HFFc6 (cell line): ENCODE measurements around the gene FRMPD4. TPM values are rescaled to one million over a fixed set of nuclear protein-coding genes. Genes with fewer than 3 reads are reported as not detected.

Source experiments
- DNase-seq: peaks from one replicate; pipeline ENCODE4 v3.0.0-alpha.2; 2018
- H3K27ac Mint-ChIP-seq: 2 replicates; pipeline ENCODE4 v1.8.0; 2020; ENCODE audit warnings: mild to moderate bottlenecking, mixed read lengths
- H3K27me3 Mint-ChIP-seq: 2 replicates; pipeline ENCODE4 v1.8.0; 2021; ENCODE audit warnings: mild to moderate bottlenecking, moderate library complexity, mixed read lengths; ENCODE audit not compliant: insufficient read depth
- H3K36me3 Mint-ChIP-seq: 2 replicates; pipeline ENCODE4 v1.8.0; 2021; ENCODE audit warnings: low read depth, mixed read lengths
- H3K4me1 Mint-ChIP-seq: 2 replicates; pipeline ENCODE4 v1.8.0; 2020; ENCODE audit warnings: low read depth, mixed read lengths
- H3K4me3 Mint-ChIP-seq: 2 replicates; pipeline ENCODE4 v1.8.0; 2020; ENCODE audit warnings: mild to moderate bottlenecking, moderate library complexity, mixed read lengths
- H3K9me3 Mint-ChIP-seq: 2 replicates; pipeline ENCODE4 v1.8.0; 2020; ENCODE audit warnings: mild to moderate bottlenecking, mixed read lengths
- total RNA-seq, 6 experiments: library from RNA; stranded (reverse); fragmentation: NEBNext Ultra II Directional; extraction: Animal tissue kit (Norgen Biotek cat#: 25700); gene quantifications; 2 replicates in 1 of 6; 3 replicates in 5 of 6; pipeline ENCODE4 v1.2.3, GENCODE V29; 2021
- TF ChIP-seq, protein P1 (sequence below): fragments of 200-600 bp; sonication (generic); IDR thresholded peaks from 2 replicates; pipeline ENCODE4 v1.5.0; 2021; ENCODE audit warnings: antibody characterized with exemption, mild to moderate bottlenecking

Gene FRMPD4
- total RNA-seq, 6 experiments from 2014 or later = 0.09 to 0.55 (median 0.47) TPM

DNA sequence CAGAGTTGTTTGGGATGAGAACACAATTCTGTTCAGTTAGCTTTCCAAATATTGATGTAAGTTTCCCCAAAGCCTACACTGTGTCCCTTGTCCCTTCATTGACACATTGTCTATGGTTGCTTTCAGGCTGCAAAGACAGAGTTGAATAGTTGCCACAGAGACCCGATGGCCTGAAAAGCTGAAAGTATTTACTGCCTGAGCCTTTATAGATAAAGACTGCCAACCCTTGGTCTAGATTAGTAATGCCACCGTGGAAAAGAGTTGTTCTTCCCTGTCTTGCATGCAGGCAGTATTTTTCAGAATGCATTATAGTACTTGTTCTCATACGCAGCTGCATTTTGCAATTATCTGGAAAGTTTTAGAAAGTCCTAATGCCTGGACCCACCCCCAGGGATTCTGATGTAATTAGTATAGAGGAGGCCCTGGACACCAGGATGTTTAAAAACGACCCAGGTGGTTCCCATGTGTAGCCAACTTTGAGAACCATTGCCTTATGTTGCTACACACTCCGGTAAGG, 180.8 kb downstream of the FRMPD4 start:
- H3K4me1 Mint-ChIP-seq = peaks cover 10% of the 10 kb centered on the region; the same call in 1 of the 2 replicates
- H3K9me3 Mint-ChIP-seq = no peaks in the 10 kb centered on the region
- no peaks in the 10 kb centered on the region; the same call in 1 of the 2 replicates for H3K27me3 Mint-ChIP-seq
- no peak overlapping the region for H3K27ac Mint-ChIP-seq
- TF ChIP-seq, protein P1, sequence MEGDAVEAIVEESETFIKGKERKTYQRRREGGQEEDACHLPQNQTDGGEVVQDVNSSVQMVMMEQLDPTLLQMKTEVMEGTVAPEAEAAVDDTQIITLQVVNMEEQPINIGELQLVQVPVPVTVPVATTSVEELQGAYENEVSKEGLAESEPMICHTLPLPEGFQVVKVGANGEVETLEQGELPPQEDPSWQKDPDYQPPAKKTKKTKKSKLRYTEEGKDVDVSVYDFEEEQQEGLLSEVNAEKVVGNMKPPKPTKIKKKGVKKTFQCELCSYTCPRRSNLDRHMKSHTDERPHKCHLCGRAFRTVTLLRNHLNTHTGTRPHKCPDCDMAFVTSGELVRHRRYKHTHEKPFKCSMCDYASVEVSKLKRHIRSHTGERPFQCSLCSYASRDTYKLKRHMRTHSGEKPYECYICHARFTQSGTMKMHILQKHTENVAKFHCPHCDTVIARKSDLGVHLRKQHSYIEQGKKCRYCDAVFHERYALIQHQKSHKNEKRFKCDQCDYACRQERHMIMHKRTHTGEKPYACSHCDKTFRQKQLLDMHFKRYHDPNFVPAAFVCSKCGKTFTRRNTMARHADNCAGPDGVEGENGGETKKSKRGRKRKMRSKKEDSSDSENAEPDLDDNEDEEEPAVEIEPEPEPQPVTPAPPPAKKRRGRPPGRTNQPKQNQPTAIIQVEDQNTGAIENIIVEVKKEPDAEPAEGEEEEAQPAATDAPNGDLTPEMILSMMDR = no peak; the same call in 1 of the 2 replicates
- H3K36me3 Mint-ChIP-seq = peaks cover 4% of the 10 kb centered on the region; the same call in 1 of the 2 replicates
- H3K4me3 Mint-ChIP-seq = no peak overlapping the region
- DNase-seq = no peak

DNA sequence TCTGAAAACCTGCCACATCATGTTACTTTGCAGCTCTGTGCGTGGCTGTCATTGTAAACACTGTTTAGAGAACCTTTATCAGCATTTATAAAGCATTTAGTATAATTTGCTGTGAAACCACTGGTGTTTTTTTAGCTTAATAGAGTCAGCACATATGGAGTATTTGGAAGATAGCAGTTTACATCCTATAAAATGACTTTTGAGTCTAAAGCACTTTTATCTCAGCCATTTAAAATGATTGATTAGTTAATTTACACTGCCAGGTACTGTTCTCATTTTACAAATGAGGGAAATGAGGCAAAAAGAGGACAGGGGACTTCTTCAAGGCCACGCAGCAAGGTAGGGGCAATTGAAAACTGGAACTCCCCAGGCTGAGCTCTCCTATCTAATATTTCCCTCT, 181.7 kb downstream of the FRMPD4 start:
- H3K27me3 Mint-ChIP-seq = no peaks in the 10 kb centered on the region; the same call in 1 of the 2 replicates
- no peak overlapping the region for H3K4me3 Mint-ChIP-seq
- no peaks in the 10 kb centered on the region for H3K9me3 Mint-ChIP-seq
- DNase-seq = no peak
- no peak overlapping the region for H3K27ac Mint-ChIP-seq
- peaks cover 4% of the 10 kb centered on the region; the same call in 1 of the 2 replicates for H3K36me3 Mint-ChIP-seq
- TF ChIP-seq, protein P1 = no peak
- peaks cover 10% of the 10 kb centered on the region; the same call in 1 of the 2 replicates for H3K4me1 Mint-ChIP-seq

DNA sequence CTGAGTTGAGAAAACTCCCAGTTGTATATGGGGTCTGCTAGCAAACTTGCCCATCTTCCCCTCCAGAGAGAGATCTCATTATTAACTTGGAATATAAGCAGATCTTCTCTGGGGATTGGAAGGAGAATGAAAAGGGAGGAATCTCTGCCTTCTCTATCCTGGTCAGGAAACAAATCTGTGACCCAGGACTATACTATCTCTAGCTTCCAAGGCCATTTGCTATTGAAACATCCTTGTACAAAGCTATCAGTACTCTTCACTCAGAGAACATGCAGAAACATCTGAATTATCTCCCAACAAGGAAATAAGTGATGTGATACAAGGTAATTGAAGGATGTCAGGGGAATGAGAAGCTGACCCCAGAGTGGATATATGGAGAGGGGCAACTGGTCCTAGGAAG, 183.8 kb downstream of the FRMPD4 start:
- Mint-ChIP-seq H3K27me3 (no peaks in the 10 kb centered on the region; the same call in 1 of the 2 replicates), H3K4me1 (peaks cover 10% of the 10 kb centered on the region; the same call in 1 of the 2 replicates), H3K4me3 (no peak overlapping the region), H3K9me3 (no peaks in the 10 kb centered on the region), H3K36me3 (peaks cover 7% of the 10 kb centered on the region; the same call in 1 of the 2 replicates), H3K27ac (no peak overlapping the region)
- no peak for DNase-seq
- TF ChIP-seq, protein P1 = no peak

DNA sequence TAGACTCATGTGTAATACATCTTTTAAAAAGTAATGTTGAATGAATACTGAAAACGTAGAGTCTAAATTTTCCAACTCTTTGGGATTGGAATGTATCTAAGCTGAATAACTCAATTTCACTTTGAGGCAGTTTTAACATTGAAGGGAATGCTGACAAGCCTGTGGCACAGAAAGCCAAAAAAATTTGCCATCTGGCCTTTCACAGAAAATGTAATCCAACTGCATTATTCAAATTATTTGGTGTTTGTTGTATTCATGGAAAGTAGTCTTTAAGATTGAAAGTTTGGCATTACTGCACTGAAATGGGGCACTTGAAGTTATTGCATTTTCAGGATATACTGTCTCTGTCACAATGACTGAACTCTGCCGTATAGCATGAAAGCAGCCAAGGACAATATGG, 186.9 kb downstream of the FRMPD4 start:
- no peak overlapping the region for H3K4me3 Mint-ChIP-seq
- peaks cover 29% of the 10 kb centered on the region for H3K4me1 Mint-ChIP-seq
- H3K36me3 Mint-ChIP-seq = peaks cover 8% of the 10 kb centered on the region; the same call in 1 of the 2 replicates
- H3K9me3 Mint-ChIP-seq = no peaks in the 10 kb centered on the region
- H3K27me3 Mint-ChIP-seq = no peaks in the 10 kb centered on the region; the same call in 1 of the 2 replicates
- TF ChIP-seq, protein P1 = no peak
- DNase-seq = no peak
- H3K27ac Mint-ChIP-seq = no peak overlapping the region

DNA sequence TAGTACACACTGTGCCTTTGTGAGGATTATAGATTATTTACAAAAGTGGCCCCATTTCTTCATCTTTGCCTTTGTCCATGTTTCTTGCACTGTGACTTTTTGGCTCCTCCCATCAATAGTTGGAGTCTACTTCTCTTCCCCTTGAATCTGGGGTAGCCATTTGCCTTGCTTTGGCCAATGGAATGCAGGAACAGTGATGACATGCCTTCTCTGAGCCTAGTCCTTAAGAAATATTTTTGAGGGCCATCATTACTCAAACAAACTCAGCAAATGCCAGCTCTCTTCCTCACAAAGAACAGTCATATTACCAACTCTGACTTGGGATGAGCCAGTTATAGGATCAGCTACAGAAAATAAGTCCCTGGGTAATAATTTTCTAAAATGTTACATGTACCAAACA, 189.6 kb downstream of the FRMPD4 start:
- H3K4me1 Mint-ChIP-seq = peaks cover 45% of the 10 kb centered on the region
- H3K9me3 Mint-ChIP-seq = no peaks in the 10 kb centered on the region
- H3K27me3 Mint-ChIP-seq = no peaks in the 10 kb centered on the region
- H3K27ac Mint-ChIP-seq = peak overlapping the region; percentile 13; the same call in 1 of the 2 replicates
- peak; percentile 37 for DNase-seq
- no peak overlapping the region for H3K4me3 Mint-ChIP-seq
- peaks cover 4% of the 10 kb centered on the region; the same call in 1 of the 2 replicates for H3K36me3 Mint-ChIP-seq
- TF ChIP-seq, protein P1 = no peak
